GM18868 (cell line): ENCODE data around the gene POLN.

Experiments
- ATAC-seq: cut with Tn5 transposase; IDR thresholded peaks from one replicate; pipeline ENCODE4 v1.9.1; 2021; ENCODE audit warnings: mild to moderate bottlenecking, moderate library complexity; ENCODE audit not compliant: unreplicated experiment

The POLN gene

DNA sequence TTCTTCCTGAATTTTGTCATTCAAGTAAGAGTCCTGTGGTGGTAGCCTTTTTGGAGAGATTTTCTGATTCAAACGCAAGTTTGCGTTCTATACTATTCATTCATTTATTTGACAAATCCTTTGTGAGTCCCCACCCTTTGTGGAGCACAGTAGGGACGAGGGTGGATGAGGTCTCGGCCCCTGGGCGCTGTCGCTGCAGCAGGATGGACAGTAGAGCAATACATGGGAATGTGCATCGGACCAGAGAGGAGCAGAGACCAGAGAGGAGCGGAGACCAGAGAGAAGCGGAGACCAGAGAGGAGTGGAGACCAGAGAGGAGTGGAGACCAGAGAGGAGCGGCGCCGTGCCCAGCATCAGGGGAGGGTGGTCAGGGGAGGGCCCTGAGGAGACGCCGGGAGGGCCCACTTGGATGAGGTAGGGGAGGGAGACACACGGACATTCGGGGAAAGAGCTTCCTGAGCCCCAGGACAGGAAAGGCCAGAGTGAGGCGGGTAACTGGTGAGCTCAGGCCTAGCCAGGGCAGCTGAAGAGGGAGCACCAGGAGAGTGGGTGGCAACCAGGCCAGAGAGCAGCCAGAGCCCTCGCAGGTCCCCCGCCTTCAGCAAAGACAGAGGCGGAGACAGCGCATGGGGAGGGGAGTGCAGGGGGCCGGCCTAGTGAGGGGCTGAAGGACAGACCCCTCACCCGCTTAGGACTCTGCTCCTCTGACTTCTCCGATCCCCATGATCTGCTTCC, 115.4 kb downstream of the POLN start:
- no peak for ATAC-seq

DNA sequence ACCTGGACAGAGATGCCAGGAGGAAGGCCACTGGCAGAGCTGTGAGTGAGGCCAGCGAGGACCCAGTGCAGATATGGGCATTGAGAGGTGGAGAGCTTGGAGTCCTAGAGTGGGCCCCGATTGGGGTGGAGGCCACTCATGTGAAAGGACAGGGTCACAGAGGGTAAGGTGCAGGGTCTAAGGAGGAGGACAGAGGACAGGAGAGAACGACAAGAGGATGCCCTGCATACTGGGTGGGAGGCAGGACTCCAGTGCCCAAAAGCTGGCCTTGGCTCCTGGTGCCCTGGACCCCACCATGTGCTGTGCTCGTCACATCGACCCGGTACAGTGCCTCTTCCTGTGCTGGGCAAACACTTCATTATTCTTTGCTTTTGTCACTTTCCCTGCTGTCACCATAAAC, 116.1 kb downstream of the POLN start:
- no peak for ATAC-seq

DNA sequence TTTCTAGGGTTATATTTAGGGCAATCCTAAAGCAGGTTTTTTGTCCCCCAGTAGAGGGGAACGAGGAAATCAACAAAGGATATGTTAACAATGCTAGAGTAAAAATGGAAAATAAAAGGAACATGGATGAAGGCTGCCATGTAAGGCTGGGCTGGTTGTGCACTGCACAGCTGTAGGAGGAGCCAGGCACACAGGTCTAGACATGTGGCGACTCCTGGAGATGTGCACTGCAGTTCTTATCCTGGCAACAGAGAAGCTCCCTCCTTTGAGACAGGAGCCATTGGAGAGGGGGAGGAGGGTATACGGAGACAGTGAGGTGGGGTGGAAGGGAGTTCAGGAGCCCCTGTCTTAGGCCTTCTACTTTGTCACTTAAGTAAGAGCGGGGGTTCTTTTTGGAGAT, 116.9 kb downstream of the POLN start:
- no peak for ATAC-seq

DNA sequence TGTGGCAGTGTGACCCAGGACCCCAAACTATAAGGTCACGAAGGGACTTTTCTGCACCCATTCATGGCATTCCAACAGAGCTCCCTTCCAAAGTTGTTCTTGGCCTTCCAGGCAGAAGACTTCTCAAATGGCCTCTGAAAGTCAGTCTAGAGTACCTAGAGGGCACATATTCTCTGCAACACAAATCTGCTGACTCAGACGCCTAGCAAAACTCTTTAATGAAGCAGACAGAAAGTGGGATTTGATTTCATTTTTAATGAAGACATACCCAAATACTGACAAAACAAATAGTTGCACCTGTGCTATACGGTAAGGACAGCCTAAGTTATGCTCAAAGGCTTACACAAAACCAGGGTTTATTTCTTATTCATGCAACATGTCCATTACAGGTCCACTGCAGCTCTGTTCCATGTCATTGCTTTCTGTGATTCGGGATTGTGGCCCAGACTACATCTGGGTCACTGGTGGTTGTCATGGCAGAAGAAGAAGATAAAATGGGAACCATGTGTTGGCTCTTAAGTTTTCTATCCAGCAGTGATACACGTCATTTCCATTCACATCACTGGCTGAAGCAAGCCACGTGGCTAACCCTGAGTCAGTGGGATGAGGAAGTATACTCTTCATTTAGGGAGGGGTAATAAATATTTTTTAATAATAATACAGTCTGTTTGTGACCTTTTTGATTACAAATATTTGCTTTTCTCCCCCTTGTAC, 125.1 kb downstream of the POLN start:
- no peak for ATAC-seq

DNA sequence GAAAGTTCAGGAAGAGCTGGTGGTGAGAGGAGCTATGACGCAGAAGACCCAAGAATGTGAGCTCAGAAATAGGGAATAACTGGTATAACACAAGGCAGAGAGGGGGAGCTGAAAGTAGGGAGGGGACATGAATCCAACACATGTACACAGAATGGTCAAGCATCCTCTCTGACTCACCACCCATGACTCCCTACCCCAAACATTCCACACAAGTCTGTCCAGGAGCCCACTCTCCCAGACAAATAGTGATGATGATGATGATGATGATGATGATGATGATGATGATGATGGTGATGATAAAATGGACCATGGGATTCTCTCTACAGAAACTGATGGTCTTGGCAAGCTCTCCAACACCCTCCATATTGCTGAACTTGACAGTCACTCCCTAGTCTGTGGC, 136.4 kb downstream of the POLN start:
- no peak for ATAC-seq

DNA sequence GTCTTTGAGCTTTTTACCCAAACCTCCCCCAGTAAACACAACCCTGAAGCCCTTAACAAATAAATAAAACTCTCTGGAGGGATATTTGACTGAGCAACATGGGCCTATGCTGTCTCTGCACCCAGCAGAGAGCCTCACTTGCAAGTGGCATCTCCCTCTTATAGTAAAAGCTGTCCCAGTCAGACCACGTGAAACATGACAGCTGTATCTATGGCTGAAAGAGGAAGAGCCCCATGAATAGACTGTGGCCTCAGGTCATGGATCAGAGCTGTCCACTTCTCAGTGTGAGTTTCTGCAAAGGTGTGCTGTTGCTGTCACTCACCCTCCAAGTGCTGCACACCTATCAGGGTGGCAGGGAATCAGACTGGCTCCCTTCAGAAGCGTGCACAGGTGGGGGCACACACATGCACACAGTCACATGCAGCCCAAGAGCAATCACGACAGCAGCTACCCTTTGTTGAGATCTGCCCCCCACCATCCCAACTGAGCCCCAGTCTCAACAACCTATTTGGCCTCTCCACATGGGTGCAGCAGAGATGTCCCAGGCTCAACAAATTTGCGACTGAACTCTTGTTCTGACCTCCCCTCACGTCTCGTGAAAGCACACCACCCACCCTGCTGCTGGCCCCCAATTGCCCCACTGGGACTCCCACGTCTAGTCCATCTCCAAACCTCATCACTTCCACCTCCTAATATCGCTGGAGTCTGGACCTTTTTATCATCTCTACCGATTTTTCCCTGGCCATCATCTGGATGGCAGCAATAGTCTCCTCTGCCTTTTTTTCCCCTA, 137.2 kb downstream of the POLN start:
- no peak for ATAC-seq

DNA sequence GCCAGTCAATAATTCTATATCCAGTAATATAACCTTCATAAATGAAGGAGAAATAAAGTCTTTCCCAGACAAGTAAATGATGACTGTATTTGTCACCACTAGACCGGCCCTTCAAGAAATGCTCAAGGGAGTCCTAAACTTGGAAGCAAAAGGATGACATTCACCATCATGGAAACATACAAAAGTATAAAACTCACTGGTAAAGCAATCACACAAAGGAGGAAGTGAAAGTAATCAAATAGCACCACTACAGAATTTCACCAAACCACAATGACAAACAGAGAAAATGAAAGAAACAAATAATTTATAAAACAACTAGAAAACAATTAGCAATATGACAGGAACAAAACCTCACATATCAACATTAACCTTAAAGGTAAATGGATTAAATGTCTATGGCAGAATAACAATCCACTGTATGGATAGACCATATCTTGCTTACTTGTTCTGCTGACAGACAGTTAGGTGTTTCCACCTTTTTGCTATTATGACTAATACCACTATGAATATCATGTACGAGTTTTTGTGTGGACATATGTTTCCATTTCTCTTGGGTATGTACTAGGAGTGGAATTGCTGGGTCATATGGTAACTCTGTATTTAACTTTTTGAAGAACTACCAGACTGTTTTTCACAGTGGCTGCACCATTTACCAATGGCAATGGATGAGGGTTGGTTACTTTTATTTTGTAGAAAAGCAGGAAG, 137.9 kb downstream of the POLN start:
- ATAC-seq = no peak

DNA sequence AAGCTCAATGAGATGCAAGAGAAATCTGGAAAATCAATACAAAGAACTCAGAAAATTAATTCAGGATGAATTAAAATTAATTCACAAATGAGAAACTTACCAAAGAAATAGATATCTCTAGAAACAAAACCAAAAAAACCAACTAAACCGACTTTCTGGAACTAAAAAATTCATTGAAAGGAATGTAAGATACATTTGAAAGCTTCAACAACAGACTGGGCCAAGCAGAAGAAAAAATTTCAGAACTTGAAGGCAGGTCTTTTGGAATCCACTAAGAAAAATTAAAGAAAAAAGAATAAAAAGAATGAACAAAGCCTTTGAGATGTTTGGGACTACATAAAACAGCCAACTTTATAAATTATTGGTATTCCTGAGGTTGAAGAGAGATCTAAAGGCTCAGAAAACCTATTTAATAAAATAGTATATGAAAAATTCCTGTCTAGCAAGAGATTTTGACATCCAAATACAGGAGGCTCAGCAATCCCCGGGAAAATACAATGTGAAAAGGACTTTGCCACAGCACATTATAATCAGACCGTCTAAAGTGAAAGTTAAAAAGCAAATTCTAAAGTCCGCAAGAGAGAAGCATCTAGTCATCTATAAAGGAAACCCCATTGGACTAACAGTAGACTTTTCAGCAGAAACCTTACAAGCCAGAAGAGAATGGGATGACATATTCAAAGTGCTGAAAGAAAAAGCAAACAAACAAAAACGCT, 138.6 kb downstream of the POLN start:
- ATAC-seq = no peak

DNA sequence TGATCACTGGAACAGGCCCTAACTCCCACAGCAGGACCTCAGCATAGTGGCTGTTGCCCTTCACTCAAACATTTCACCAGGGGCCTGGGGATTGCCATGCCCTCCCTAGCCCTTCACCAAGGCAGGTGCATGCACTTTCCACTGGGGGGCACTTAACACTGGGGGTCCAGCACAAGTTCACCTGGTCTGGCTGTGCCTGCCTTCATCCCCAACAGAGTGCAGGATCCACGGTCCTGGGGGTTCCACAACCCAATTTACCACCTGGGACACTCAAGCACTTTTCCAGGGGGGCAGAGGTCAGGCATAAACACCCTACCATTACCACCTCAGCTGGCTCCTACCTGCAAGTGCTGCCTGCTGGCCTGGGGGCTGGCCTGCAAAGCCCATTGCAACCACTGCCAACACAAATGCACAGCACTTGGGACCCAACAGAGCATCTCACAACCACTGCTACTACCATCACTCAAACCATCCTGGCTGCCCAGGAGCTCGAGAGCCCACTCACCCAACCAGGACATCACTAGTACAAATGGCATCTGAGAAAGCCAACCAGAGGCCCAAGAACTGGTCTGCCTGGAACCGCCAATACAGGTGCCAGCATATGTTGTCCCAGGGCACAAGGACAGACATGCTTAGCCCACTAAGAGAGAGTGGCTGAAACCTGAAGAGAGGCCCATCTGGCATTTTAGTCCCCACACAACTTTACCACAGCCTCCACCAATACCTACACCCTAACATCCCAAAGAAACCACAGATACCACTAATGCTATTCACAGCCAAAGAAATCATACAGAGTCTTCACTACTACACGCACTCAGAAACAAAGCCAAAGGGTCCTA, 139.7 kb downstream of the POLN start:
- ATAC-seq = no peak

DNA sequence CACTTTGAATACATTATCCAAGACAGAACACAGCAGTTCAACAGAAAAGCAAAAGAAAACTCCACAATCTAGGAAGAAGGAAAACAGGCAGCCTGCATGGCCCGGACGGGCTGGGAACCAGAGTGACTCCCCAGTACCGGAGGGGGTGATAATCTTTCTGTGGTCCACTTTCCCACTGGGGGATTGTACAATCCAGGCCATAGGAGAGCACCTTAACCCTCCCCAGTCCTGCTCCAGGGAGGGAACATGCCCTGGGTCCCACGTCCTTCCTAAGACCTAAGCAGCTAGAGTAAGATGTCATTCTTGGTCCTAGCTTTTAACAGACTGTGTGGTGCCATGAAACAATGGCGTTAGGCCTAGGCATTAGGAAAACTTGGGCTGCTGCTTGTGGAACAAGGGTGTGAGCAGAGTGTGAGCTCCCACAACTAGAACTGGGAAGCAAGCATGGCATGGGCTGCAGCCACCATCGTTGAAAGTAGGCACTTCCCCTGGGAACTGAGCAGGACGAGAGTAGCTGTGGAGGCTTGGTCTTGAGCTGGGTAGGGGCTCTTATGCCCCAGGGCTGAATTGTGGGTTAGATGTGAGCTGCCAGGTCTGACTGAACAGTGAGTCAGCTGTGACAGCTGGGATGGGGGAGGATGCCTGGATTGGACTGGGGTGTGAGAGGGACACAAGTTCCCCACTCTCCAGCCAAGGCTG, 140.4 kb downstream of the POLN start:
- ATAC-seq = no peak

DNA sequence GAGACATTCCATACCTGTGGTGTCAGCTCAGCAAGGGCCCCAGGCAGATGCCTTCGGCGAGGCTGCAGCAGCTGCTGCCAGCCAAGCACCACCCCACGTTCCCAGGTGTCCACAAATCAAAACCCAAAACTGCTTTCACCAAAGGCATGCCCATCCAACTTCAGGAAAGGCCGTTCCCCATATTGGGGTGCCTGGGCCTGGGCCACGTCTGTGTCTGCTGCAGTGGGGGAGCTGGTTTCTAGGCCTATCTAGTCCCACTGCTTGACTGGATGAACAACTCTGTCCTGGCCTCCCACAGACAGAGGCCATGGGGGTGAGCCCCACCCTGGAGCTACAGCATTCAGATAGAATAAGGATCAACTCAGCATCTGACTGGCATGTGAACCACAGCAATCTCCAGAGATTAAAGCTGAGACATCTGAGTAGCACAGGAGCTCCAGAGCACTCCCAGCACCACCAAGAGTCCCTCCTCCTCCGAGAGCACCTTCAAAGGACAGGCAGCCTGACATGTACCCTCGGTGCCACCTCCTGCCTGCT, 145.8 kb downstream of the POLN start:
- ATAC-seq = no peak

DNA sequence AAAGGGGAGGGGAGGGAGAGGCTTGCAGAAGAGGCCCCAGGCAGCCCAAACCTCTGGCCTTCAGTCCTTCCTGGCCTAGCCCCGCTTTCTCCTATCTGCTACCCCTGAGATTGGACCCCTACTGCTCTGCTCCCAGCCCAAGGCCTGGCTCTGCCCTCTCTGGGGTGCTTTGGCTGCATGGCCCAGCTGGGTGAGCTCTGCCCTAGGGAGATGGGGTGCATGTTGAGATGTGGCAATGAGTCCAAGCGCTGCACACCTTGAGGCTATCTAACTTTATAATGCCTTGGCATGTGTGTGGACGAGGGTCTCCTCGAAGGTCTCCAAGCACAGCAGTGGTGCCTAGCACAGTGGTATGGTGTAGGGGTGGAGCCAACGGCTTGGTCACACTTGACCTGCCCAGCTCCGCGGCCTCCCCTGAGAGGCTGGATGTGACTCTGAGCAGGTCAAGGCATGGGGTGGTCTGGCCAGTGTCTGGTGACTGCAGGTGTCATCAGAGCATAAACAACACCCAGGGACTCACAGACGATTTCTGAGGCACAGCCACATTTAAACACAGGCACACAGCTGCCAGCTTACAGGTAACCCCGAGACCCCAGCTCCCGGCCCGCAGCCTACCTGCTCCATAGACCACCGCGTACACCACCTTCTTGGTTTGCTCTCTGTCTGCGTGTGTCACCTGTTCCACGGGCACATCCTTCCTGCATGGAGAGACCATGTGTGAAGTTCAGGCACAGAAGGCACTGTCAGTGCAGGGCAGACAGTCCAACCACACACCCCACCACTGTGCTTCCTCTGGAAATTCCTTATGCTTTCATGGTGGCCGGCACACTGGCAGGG, 146.5 kb downstream of the POLN start:
- no peak for ATAC-seq

DNA sequence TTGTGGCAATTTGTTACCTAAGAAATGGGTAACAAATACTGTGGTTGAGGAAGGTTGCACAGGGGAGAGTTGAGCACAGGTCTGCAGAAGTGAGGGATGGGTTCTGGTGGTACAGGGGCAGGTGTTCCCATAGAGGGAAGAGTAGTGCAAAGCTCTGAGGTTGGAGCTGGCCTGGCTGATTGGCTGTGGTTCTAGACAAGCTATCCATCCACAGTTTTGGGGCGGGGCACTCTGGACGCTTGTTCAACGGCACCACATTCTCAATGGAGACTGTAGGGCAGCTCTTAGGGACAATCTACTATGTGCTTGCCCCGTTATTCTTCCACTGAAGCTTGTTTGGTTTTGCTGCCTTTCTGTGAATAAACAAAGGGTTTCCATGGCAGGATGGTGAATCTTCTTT, 147.4 kb downstream of the POLN start:
- no peak for ATAC-seq

DNA sequence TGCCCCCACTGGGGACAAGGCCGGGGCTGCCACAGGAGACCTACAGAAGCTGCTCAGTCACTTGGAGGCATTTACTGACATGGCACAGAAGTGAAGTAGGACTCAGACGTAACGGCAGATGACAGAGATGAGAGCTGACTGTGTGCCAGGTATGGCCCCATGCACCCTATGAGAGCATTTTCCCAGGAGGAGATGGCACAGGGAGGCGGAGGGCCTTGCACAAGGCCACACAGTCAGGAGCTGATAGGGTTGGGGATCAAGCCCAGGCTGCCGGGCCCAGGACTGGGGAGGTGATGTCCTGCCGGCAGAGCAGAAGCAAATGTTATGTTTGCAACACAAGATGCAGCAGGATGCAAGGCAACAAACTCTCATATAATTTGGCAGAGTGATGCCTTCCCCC, 148.7 kb downstream of the POLN start:
- ATAC-seq = no peak

DNA sequence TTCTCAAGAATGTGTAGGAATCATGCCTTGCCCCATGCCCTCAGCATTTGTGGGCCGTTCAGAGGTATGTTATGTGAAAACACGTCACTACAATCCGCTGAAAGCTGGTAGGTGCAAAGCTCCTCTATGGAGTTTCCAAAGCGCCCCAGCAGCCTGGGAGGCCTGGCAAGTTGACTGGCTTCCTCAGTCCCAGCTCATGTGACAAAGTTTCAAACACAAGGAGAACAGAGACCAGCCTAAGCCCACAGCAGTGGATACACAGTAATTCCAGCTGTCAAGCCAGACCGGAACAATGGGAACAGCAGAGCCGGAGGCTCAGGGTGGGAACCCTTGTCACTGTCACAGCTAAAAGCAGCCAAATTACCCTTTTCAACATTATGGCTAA, 149.3 kb downstream of the POLN start:
- no peak for ATAC-seq

DNA sequence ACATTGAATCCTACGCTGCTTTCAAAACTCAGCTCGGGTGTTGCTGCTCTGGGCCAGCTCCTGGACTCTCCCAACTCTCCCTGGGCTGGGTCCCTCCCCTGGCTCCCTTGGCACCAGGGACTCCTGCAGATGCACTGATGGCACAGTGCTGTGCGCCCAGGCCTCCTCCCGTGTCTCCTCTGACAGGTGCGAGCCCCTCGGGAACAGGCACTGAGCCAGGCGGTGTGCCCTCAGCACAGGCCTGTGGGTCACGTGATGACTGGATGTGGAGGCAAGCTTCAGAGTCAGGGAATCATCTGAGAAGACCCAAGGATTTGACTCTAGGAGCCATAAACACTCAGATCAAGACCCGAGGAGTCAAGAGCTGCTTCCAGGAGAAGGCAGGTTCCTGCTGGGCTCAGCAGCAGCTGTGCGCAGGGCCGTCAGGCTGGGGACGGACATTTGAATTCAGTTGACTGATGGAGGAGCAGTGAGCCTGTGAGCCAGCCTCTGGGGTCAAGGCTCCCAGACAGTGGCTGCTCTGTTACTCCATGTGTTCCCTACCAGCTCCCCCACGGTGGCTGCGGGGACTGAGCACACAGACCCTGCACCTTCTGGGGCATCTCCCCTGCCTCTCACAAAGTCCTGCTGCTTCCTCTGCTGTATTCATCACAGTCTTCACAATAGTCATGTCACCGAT, 149.8 kb downstream of the POLN start:
- no peak for ATAC-seq

DNA sequence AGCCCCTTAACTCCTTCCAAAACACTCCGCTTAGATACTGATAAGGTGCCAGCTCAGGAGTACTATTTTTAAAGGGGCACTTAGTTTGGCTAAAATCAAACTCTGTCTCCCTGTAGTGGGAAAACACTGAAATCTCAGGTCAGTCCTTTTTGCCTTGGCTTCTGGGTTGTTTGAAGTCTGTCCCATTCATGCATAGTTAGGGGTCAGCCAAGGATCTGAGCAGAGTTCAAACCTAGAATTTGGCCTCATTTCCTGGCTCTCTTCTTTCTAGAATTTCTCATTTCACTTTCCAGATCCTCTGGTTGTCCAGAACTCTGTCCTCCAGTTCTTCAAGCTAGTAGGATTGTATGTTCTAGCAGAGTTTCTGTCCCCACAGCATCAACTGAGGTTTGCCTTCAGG, 151.3 kb downstream of the POLN start:
- ATAC-seq = no peak
